B cell (primary cell): Measurements from ENCODE around the gene CHST9. TPM values are rescaled to one million over a fixed set of nuclear protein-coding genes. Genes with fewer than 3 reads are reported as not detected.

Experiments
- ATAC-seq: fragments of 200-7000 bp; cut with Tn5 transposase; one replicate; pipeline ENCODE4 v1.10.0; 2021; ENCODE audit warnings: low read depth, mild to moderate bottlenecking, moderate number of reproducible peaks, moderate library complexity
- CTCF ChIA-PET: fragments of 350-600 bp; sonication (Branson Sonifier 250); formaldehyde crosslinking; loops from one replicate; lab custom pipeline; 2021; ENCODE audit warnings: antibody characterized with exemption, inconsistent platforms; lab: Charles Lee
- POLR2A ChIA-PET: fragments of 350-600 bp; sonication (Branson Sonifier 250); formaldehyde crosslinking; loops from one replicate; lab custom pipeline; 2021; ENCODE audit warnings: antibody characterized with exemption; lab: Charles Lee
- DNase-seq: peaks from one replicate; pipeline ENCODE4 v3.0.0; 2013
- H2AFZ ChIP-seq: 2 replicates; pipeline ENCODE4 v1.6.1; 2012; ENCODE audit warnings: mild to moderate bottlenecking, low read depth, low read length; ENCODE audit not compliant: insufficient read depth, poor library complexity, severe bottlenecking
- H3K27ac ChIP-seq, 2 donors: 1 replicate in 1 of 2; 2 replicates in 1 of 2; pipeline ENCODE4 v1.5.1; 2012 to 2013; ENCODE audit warnings: low read length in 2 of 2, mild to moderate bottlenecking in 2 of 2, moderate library complexity in 1 of 2
- H3K27me3 ChIP-seq, 4 experiments: fragments of 200-600 bp in 1 of 4; sonication (generic) in 1 of 4; replicated peaks in 1 of 4; 1 replicate in 2 of 4; 2 replicates in 2 of 4; pipeline versions ENCODE4 v1.6.1 to v1.7.0; 2013 to 2016; ENCODE audit warnings: low read length in 3 of 4, mild to moderate bottlenecking in 2 of 4, mixed read lengths in 1 of 4, moderate library complexity in 1 of 4; ENCODE audit not compliant: insufficient read depth in 4 of 4, control insufficient read depth in 3 of 4; ENCODE audit errors: control extremely low read depth in 1 of 4
- H3K36me3 ChIP-seq, 2 experiments: replicated peaks in 1 of 2; 1 replicate in 1 of 2; 2 replicates in 1 of 2; pipeline versions ENCODE4 v1.6.1 to v1.7.1; 2013; ENCODE audit warnings: low read length in 1 of 2; ENCODE audit not compliant: insufficient read depth in 2 of 2, control insufficient read depth in 1 of 2; ENCODE audit errors: control extremely low read depth in 1 of 2, extremely low read depth in 1 of 2
- H3K4me1 ChIP-seq, 2 donors: fragments of 200-600 bp in 1 of 2; sonication (generic) in 1 of 2; 1 replicate in 1 of 2; 2 replicates in 1 of 2; pipeline versions ENCODE4 v1.5.1 to v1.6.1; 2013 to 2017; ENCODE audit warnings: low read length in 2 of 2; ENCODE audit not compliant: control insufficient read depth in 2 of 2, insufficient read depth in 2 of 2
- H3K4me2 ChIP-seq: replicated peaks from 2 replicates; pipeline ENCODE3; 2012; ENCODE audit warnings: mild to moderate bottlenecking, low read depth, low read length; ENCODE audit not compliant: poor library complexity, severe bottlenecking
- H3K4me3 ChIP-seq, 5 experiments: fragments of 200-600 bp in 1 of 5; sonication (generic) in 1 of 5; 1 replicate in 3 of 5; 2 replicates in 2 of 5; pipeline versions ENCODE4 v1.5.1 to v1.7.0; 2011 to 2016; ENCODE audit warnings: low read length in 4 of 5, mild to moderate bottlenecking in 4 of 5, low read depth in 2 of 5, control low read depth in 1 of 5, moderate library complexity in 1 of 5; ENCODE audit not compliant: insufficient read depth in 1 of 5; ENCODE audit errors: control extremely low read depth in 1 of 5, extremely low read depth in 1 of 5
- H3K79me2 ChIP-seq: fragments of 200-600 bp; sonication (generic); one replicate; pipeline ENCODE4 v1.6.0; 2016; ENCODE audit warnings: low read length; ENCODE audit not compliant: control insufficient read depth, insufficient read depth
- H3K9ac ChIP-seq: fragments of 200-600 bp; sonication (generic); 2 replicates; pipeline ENCODE4 v1.6.1; 2017; ENCODE audit warnings: mild to moderate bottlenecking, low read length, moderate library complexity
- H3K9me3 ChIP-seq, 3 donors: one replicate each; pipeline versions ENCODE4 v1.6.1 to v1.7.1; 2013; ENCODE audit warnings: low read length in 2 of 3; ENCODE audit not compliant: control insufficient read depth in 2 of 3, insufficient read depth in 1 of 3; ENCODE audit errors: control extremely low read depth in 1 of 3
- H4K20me1 ChIP-seq: 2 replicates; pipeline ENCODE4 v1.6.0; 2012; ENCODE audit warnings: mild to moderate bottlenecking, low read length; ENCODE audit not compliant: insufficient read depth, control insufficient read depth, poor library complexity, severe bottlenecking
- H3K27ac Mint-ChIP-seq: one replicate; pipeline ENCODE4 v1.8.0; 2021; ENCODE audit warnings: mixed read lengths
- H3K27me3 Mint-ChIP-seq: one replicate; pipeline ENCODE4 v1.8.0; 2021; ENCODE audit warnings: mixed read lengths
- H3K4me1 Mint-ChIP-seq: one replicate; pipeline ENCODE4 v1.8.0; 2021; ENCODE audit warnings: mixed read lengths
- H3K4me3 Mint-ChIP-seq: one replicate; pipeline ENCODE4 v1.8.0; 2021; ENCODE audit warnings: mixed read lengths
- H3K9me3 Mint-ChIP-seq: one replicate; pipeline ENCODE4 v1.8.0; 2022; ENCODE audit warnings: mixed read lengths; ENCODE audit not compliant: insufficient read depth
- CTCF ChIP-seq: fragments of 200-600 bp; IDR thresholded peaks from one replicate; pipeline ENCODE4 v1.8.0; 2022; ENCODE audit warnings: antibody characterized with exemption, mild to moderate bottlenecking
- EZH2 ChIP-seq: IDR thresholded peaks from 2 replicates; pipeline ENCODE4 v1.6.1; 2012; ENCODE audit warnings: borderline replicate concordance, low read depth, mild to moderate bottlenecking, moderate library complexity, low read length; ENCODE audit not compliant: insufficient read depth, poor library complexity, severe bottlenecking
- WGBS: methylation state at CpG from one replicate; pipeline ENCODE4 v1.1.5; 2013; ENCODE audit warnings: missing lambda C conversion rate; ENCODE audit not compliant: insufficient coverage; 5-methylcytosine and 5-hydroxymethylcytosine counted together
- intact Hi-C: fragments of 100-400 bp; cut with micrococcal nuclease; formaldehyde crosslinking; loops from one replicate; pipeline ENCODE4 v1.10.0; 2022
- polyA plus RNA-seq: library from polyadenylated mRNA; depleted of rRNA; stranded (reverse); fragments of >200 nt; gene quantifications from 2 replicates; pipeline ENCODE4 v1.2.3, GENCODE V29; 2012
- total RNA-seq, 2 donors: library from RNA; stranded (reverse); fragments of 120-200 nt in 1 of 2; gene quantifications; 1 replicate in 1 of 2; 2 replicates in 1 of 2; pipeline versions ENCODE4 v1.2.3 to v1.2.4, GENCODE V29; 2013 to 2022

CHST9 gene
- total and polyA plus RNA-seq, 2 donors (not counting 1 experiment from before 2014, with no cell fraction given) = not detected

DNA sequence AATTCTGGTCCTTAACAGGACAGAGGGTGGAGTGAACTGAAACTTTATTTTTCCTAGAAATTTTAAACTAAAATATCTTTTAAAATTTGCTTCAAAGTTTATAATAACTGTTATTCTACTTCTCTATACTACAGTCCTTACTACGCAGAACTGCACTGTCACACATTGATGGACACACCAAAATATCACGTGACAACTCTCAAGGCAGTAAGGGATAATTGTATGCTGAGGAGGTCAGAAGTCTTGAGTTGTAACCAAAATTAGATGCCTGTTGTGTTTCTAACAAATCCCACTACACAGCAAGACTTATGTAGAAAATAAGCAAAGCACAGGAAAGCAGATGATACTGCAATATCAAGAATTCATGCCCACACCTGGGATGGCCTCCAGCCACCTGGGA lies 76.3 kb downstream of the CHST9 start:
- intact Hi-C loops = no loop called here
- TF ChIP-seq EZH2 = no peak
- no peak for TF ChIP-seq CTCF
- no CpG with 5 or more reads among the region's 2 CpGs for WGBS
- H3K4me3 ChIP-seq = no peak overlapping the region
- Mint-ChIP-seq H3K27ac (no peak overlapping the region), H3K27me3 (no peaks in the 10 kb centered on the region), H3K4me3 (no peak overlapping the region), H3K9me3 (no peaks in the 10 kb centered on the region), H3K4me1 (no peaks in the 10 kb centered on the region)
- no peaks in the 10 kb centered on the region for H3K27me3 ChIP-seq
- CTCF ChIA-PET = no interaction called here
- H3K27ac ChIP-seq = no peak overlapping the region
- H3K36me3 ChIP-seq = no peaks in the 10 kb centered on the region
- no peaks in the 10 kb centered on the region for H3K79me2 ChIP-seq
- DNase-seq (no peak), ATAC-seq (no peak)
- H3K4me2 ChIP-seq = no peak overlapping the region
- POLR2A ChIA-PET = no interaction called here
- no peaks in the 10 kb centered on the region for H4K20me1 ChIP-seq
- no peaks in the 10 kb centered on the region for H3K4me1 ChIP-seq
- H3K9ac ChIP-seq = no peak overlapping the region
- no peak overlapping the region for H2AFZ ChIP-seq
- peaks cover 0 to 4% (median 1%) of the 10 kb centered on the region in 3 donors for H3K9me3 ChIP-seq

DNA sequence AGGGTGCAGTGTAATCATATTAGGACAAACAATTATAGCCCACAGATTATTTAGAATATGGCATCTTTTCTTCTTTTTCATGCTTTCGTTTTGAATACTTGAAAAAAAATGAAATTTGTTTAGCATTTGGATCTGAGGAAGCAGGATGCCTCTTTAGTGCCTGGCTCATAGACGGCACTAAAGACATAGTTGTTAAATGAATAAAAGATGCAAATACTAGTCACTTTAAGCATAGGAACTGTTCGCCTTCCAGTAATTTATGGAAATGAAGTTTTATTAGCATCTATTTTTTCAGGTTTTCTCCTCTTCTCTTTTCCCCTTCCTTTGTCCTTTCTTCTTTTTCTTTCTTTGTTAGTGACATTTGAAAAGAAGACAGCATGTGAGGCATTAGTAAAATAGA lies 80.4 kb downstream of the CHST9 start:
- TF ChIP-seq EZH2 (no peak), CTCF (no peak)
- Mint-ChIP-seq H3K4me3 (no peak overlapping the region), H3K27me3 (no peaks in the 10 kb centered on the region), H3K9me3 (no peaks in the 10 kb centered on the region), H3K27ac (no peak overlapping the region), H3K4me1 (no peaks in the 10 kb centered on the region)
- DNase-seq (no peak), ATAC-seq (no peak)
- no peak overlapping the region for H3K4me2 ChIP-seq
- CTCF ChIA-PET = no interaction called here
- no peaks in the 10 kb centered on the region for H3K4me1 ChIP-seq
- H2AFZ ChIP-seq = no peak overlapping the region
- WGBS = no CpG with 5 or more reads among the region's 3 CpGs
- H3K79me2 ChIP-seq = no peaks in the 10 kb centered on the region
- no peak overlapping the region for H3K9ac ChIP-seq
- intact Hi-C loops = no loop called here
- no peaks in the 10 kb centered on the region for H4K20me1 ChIP-seq
- H3K9me3 ChIP-seq = no peaks in the 10 kb centered on the region
- H3K27ac ChIP-seq = no peak overlapping the region
- no peak overlapping the region for H3K4me3 ChIP-seq
- POLR2A ChIA-PET = no interaction called here
- H3K27me3 ChIP-seq = no peaks in the 10 kb centered on the region
- H3K36me3 ChIP-seq = no peaks in the 10 kb centered on the region
